ENCODE results near the gene ZMYND10. TPM values are rescaled to one million over a fixed set of nuclear protein-coding genes. Genes with fewer than 3 reads are reported as not detected.

Gene ZMYND10
- total and polyA plus RNA-seq, 9 of the 15 experiments (the other 6 are each of a cell fraction or from before 2014, with no cell fraction given) = 0.20 to 2.8 (median 0.70) TPM

GRCh38 chr3:50324351-50325112 is 21.0 kb downstream of the ZMYND10 start (continued):
- TF ChIP-seq, protein P1, sequence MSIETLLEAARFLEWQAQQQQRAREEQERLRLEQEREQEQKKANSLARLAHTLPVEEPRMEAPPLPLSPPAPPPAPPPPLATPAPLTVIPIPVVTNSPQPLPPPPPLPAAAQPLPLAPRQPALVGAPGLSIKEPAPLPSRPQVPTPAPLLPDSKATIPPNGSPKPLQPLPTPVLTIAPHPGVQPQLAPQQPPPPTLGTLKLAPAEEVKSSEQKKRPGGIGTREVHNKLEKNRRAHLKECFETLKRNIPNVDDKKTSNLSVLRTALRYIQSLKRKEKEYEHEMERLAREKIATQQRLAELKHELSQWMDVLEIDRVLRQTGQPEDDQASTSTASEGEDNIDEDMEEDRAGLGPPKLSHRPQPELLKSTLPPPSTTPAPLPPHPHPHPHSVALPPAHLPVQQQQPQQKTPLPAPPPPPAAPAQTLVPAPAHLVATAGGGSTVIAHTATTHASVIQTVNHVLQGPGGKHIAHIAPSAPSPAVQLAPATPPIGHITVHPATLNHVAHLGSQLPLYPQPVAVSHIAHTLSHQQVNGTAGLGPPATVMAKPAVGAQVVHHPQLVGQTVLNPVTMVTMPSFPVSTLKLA (conservative IDR thresholded peaks at IDR 0.05) = peak in 1 of 2 experiments; percentile 63; a peak in 3 of 4 replicates
- peak; percentile 24; the same call in 1 of the 2 replicates for TF ChIP-seq ESRRA (IDR thresholded peaks at IDR 0.05; ENCODE audit: borderline replicate concordance, low read depth)
- TF ChIP-seq, protein P2, sequence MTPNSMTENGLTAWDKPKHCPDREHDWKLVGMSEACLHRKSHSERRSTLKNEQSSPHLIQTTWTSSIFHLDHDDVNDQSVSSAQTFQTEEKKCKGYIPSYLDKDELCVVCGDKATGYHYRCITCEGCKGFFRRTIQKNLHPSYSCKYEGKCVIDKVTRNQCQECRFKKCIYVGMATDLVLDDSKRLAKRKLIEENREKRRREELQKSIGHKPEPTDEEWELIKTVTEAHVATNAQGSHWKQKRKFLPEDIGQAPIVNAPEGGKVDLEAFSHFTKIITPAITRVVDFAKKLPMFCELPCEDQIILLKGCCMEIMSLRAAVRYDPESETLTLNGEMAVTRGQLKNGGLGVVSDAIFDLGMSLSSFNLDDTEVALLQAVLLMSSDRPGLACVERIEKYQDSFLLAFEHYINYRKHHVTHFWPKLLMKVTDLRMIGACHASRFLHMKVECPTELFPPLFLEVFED (CRISPR knock-in tag; conservative IDR thresholded peaks at IDR 0.05) = no peak
- no peak for TF ChIP-seq TBP (optimal IDR thresholded peaks at IDR 0.05; ENCODE audit: low read depth, low read length)
- peak; percentile 75 for TF ChIP-seq NR2C1 (IDR thresholded peaks at IDR 0.05)
- peak; percentile 39; the same call in 1 of the 2 replicates for TF ChIP-seq NR2C1 (tag; IDR thresholded peaks at IDR 0.05)
- TF ChIP-seq, protein P3, sequence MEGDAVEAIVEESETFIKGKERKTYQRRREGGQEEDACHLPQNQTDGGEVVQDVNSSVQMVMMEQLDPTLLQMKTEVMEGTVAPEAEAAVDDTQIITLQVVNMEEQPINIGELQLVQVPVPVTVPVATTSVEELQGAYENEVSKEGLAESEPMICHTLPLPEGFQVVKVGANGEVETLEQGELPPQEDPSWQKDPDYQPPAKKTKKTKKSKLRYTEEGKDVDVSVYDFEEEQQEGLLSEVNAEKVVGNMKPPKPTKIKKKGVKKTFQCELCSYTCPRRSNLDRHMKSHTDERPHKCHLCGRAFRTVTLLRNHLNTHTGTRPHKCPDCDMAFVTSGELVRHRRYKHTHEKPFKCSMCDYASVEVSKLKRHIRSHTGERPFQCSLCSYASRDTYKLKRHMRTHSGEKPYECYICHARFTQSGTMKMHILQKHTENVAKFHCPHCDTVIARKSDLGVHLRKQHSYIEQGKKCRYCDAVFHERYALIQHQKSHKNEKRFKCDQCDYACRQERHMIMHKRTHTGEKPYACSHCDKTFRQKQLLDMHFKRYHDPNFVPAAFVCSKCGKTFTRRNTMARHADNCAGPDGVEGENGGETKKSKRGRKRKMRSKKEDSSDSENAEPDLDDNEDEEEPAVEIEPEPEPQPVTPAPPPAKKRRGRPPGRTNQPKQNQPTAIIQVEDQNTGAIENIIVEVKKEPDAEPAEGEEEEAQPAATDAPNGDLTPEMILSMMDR (IDR thresholded peaks at IDR 0.05 in 2 of 3, conservative IDR thresholded peaks at IDR 0.05 in 1 of 3; ENCODE audit: insufficient read depth in 2 of 3, low read depth in 1 of 3, low read length in 3 of 3) = peak; percentile 90 to 97 (median 91)
- TF ChIP-seq ZNF512 (tag; IDR thresholded peaks at IDR 0.05) = no peak
- TF ChIP-seq SRSF7 (optimal IDR thresholded peaks at IDR 0.05; ENCODE audit: low read depth, low read length) = no peak

Measured in K562 (cell line).